PFSK-1 (cell line): ENCODE data around the gene CEP83.

Experiments used
- FOXP2 ChIP-seq: optimal IDR thresholded peaks from 2 replicates; pipeline ENCODE3; 2011; ENCODE audit warnings: borderline replicate concordance, control low read depth, inconsistent platforms; ENCODE audit not compliant: insufficient read depth; ENCODE audit errors: extremely low read length, extremely low read depth
- POLR2AphosphoS5 ChIP-seq: IDR thresholded peaks from 2 replicates; pipeline ENCODE4 v1.6.1; 2012; ENCODE audit warnings: low read depth, mild to moderate bottlenecking, control low read depth, low read length, moderate library complexity
- SIN3A ChIP-seq: IDR thresholded peaks from 2 replicates; pipeline ENCODE4 v1.6.1; 2012; ENCODE audit warnings: mild to moderate bottlenecking, low read length, moderate library complexity, borderline replicate concordance; ENCODE audit not compliant: insufficient read depth
- TAF1 ChIP-seq: IDR thresholded peaks from 2 replicates; pipeline ENCODE4 v1.6.1; 2012; ENCODE audit warnings: low read length, control low read depth, borderline replicate concordance; ENCODE audit not compliant: insufficient read depth
- TF ChIP-seq, protein P1 (sequence below), 2 experiments: IDR thresholded peaks; 2 replicates each; pipeline versions ENCODE4 v1.6.1 to v1.8.0; 2011 to 2012; ENCODE audit warnings: low read depth in 2 of 2, low read length in 2 of 2, control low read depth in 1 of 2, inconsistent platforms in 1 of 2, mild to moderate bottlenecking in 1 of 2, moderate library complexity in 1 of 2; ENCODE audit not compliant: insufficient read depth in 1 of 2

DNA sequence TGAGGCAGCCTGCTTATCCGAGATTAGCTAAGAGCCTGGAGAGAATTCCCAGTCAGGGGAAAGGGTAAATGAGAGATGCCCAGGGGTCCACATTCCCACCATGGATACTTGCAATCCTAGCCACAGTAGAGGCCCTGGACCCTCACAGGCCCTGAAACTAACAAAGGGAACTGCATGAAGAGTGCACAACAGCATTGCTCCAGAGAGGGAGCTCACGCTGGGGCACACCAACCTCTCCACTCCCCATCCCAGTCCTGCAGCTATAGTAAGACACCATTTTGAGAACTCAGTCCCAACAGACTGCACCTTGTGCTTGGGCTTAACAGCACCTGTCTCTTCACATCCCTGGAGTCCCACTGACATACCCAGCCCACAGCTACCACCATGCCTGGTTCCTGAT lies 30.5 kb downstream of the CEP83 start:
- TF ChIP-seq, protein P1, sequence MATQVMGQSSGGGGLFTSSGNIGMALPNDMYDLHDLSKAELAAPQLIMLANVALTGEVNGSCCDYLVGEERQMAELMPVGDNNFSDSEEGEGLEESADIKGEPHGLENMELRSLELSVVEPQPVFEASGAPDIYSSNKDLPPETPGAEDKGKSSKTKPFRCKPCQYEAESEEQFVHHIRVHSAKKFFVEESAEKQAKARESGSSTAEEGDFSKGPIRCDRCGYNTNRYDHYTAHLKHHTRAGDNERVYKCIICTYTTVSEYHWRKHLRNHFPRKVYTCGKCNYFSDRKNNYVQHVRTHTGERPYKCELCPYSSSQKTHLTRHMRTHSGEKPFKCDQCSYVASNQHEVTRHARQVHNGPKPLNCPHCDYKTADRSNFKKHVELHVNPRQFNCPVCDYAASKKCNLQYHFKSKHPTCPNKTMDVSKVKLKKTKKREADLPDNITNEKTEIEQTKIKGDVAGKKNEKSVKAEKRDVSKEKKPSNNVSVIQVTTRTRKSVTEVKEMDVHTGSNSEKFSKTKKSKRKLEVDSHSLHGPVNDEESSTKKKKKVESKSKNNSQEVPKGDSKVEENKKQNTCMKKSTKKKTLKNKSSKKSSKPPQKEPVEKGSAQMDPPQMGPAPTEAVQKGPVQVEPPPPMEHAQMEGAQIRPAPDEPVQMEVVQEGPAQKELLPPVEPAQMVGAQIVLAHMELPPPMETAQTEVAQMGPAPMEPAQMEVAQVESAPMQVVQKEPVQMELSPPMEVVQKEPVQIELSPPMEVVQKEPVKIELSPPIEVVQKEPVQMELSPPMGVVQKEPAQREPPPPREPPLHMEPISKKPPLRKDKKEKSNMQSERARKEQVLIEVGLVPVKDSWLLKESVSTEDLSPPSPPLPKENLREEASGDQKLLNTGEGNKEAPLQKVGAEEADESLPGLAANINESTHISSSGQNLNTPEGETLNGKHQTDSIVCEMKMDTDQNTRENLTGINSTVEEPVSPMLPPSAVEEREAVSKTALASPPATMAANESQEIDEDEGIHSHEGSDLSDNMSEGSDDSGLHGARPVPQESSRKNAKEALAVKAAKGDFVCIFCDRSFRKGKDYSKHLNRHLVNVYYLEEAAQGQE (IDR thresholded peaks at IDR 0.05; ENCODE audit: insufficient read depth in 1 of 2, low read depth in 2 of 2, low read length in 2 of 2) = no peak
- TF ChIP-seq TAF1 (no peak), SIN3A (no peak), FOXP2 (no peak), POLR2AphosphoS5 (no peak)
